Measurements from ENCODE around the gene SYCN.

DNA sequence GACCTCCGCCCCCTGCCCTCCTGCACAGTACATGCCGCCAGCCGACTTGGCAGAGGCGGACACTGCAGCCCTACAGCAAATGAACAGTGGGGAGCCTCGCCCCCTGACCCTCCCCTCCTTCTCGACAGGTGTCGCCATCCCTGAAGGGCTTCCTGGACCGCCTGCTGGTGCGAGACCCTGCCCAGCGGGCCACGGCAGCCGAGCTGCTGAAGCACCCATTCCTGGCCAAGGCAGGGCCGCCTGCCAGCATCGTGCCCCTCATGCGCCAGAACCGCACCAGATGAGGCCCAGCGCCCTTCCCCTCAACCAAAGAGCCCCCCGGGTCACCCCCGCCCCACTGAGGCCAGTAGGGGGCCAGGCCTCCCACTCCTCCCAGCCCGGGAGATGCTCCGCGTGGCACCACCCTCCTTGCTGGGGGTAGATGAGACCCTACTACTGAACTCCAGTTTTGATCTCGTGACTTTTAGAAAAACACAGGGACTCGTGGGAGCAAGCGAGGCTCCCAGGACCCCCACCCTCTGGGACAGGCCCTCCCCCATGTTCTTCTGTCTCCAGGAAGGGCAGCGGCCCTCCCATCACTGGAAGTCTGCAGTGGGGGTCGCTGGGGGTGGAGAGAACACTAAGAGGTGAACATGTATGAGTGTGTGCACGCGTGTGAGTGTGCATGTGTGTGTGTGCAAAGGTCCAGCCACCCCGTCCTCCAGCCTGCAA, 25.6 kb downstream of the SYCN start:
- TF ChIP-seq POLR2A (IDR thresholded peaks at IDR 0.05; ENCODE audit: borderline replicate concordance, extremely low read depth, insufficient read depth, insufficient read length) (no peak), EZH2phosphoT487 (IDR thresholded peaks at IDR 0.05; ENCODE audit: borderline replicate concordance) (no peak), EZH2 (IDR thresholded peaks at IDR 0.05) (no peak), JUND (IDR thresholded peaks at IDR 0.05) (no peak), POLR2AphosphoS5 (IDR thresholded peaks at IDR 0.05; ENCODE audit: low read depth, low read length) (no peak), RAD21 (IDR thresholded peaks at IDR 0.05; ENCODE audit: low read depth) (no peak)
- TF ChIP-seq, protein P1, sequence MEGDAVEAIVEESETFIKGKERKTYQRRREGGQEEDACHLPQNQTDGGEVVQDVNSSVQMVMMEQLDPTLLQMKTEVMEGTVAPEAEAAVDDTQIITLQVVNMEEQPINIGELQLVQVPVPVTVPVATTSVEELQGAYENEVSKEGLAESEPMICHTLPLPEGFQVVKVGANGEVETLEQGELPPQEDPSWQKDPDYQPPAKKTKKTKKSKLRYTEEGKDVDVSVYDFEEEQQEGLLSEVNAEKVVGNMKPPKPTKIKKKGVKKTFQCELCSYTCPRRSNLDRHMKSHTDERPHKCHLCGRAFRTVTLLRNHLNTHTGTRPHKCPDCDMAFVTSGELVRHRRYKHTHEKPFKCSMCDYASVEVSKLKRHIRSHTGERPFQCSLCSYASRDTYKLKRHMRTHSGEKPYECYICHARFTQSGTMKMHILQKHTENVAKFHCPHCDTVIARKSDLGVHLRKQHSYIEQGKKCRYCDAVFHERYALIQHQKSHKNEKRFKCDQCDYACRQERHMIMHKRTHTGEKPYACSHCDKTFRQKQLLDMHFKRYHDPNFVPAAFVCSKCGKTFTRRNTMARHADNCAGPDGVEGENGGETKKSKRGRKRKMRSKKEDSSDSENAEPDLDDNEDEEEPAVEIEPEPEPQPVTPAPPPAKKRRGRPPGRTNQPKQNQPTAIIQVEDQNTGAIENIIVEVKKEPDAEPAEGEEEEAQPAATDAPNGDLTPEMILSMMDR (IDR thresholded peaks at IDR 0.05 in 2 of 3, conservative IDR thresholded peaks at IDR 0.05 in 1 of 3; ENCODE audit: borderline replicate concordance in 1 of 3, insufficient read depth in 1 of 3, low read depth in 2 of 3, low read length in 2 of 3): no peak
- TF ChIP-seq, protein P2, sequence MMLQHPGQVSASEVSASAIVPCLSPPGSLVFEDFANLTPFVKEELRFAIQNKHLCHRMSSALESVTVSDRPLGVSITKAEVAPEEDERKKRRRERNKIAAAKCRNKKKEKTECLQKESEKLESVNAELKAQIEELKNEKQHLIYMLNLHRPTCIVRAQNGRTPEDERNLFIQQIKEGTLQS (IDR thresholded peaks at IDR 0.05): no peak

Data from HCT116 (cell line).